ENCODE results near the gene GRM4.

The GRM4 gene

GRCh38 chr6:34142061-34142998, 3.6 kb downstream of the GRM4 start:
- peak; percentile 12 for DNase-seq

GRCh38 chr6:34140075-34140474, 5.8 kb downstream of the GRM4 start:
- DNase-seq: no peak

- no peak for DNase-seq
Observed at GRCh38 chr6:34138914-34139510, 6.9 kb downstream of the GRM4 start.

GRCh38 chr6:34138191-34138590, 7.7 kb downstream of the GRM4 start:
- no peak for DNase-seq

- DNase-seq: no peak
Observed at GRCh38 chr6:34135541-34135940, 10.3 kb downstream of the GRM4 start.

GRCh38 chr6:34132486-34133185, 13.3 kb downstream of the GRM4 start:
- peak; percentile 85 for DNase-seq

- DNase-seq: peak; percentile 67
Observed at GRCh38 chr6:34131326-34132290, 14.3 kb downstream of the GRM4 start.

GRCh38 chr6:34130862-34131261, 15.0 kb downstream of the GRM4 start:
- DNase-seq: no peak

GRCh38 chr6:34129753-34130152, 16.1 kb downstream of the GRM4 start:
- no peak for DNase-seq

GRCh38 chr6:34128045-34128444, 17.8 kb downstream of the GRM4 start:
- DNase-seq: no peak

GRCh38 chr6:34126419-34126818, 19.5 kb downstream of the GRM4 start:
- no peak for DNase-seq

- DNase-seq: no peak
Observed at GRCh38 chr6:34125939-34126338, 19.9 kb downstream of the GRM4 start.

- no peak for DNase-seq
Observed at GRCh38 chr6:34120953-34121675, 24.8 kb downstream of the GRM4 start.

GRCh38 chr6:34115915-34116314, 30.0 kb downstream of the GRM4 start:
- DNase-seq: no peak

GRCh38 chr6:34115403-34115795, 30.5 kb downstream of the GRM4 start:
- no peak for DNase-seq

GRCh38 chr6:34114695-34115402, 31.0 kb downstream of the GRM4 start:
- no peak for DNase-seq

GRCh38 chr6:34113532-34113931, 32.4 kb downstream of the GRM4 start:
- no peak for DNase-seq

GRCh38 chr6:34112126-34112525, 33.8 kb downstream of the GRM4 start:
- no peak for DNase-seq

GRCh38 chr6:34110610-34111009, 35.3 kb downstream of the GRM4 start:
- no peak for DNase-seq

- no peak for DNase-seq
Observed at GRCh38 chr6:34108176-34108575, 37.7 kb downstream of the GRM4 start.

- DNase-seq: no peak
Observed at GRCh38 chr6:34106900-34107299, 39.0 kb downstream of the GRM4 start.
